Fibroblast of villous mesenchyme (primary cell): Measurements from ENCODE around the gene ZNF208. TPM values are rescaled to one million over a fixed set of nuclear protein-coding genes. Genes with fewer than 3 reads are reported as not detected.
"Not testable (repeated sequence)": the region's sequence is repeated elsewhere in the genome, so short reads cannot be mapped to it uniquely, and the experiment has no call there.

Experiments
- DNase-seq: peaks from one replicate; pipeline ENCODE4 v3.0.0-alpha.2; 2010; ENCODE audit warnings: low read depth
- H3K4me3 ChIP-seq: 2 replicates; pipeline ENCODE4 v1.5.1; 2011; ENCODE audit warnings: low read depth, mild to moderate bottlenecking, low read length
- total RNA-seq: library from RNA; depleted of rRNA; stranded (reverse); fragments of >200 nt; gene quantifications from 2 replicates; pipeline ENCODE4 v1.2.3, GENCODE V29; 2012
- TF ChIP-seq, protein P1 (sequence below): IDR thresholded peaks from 2 replicates; pipeline ENCODE4 v1.5.1; 2012; ENCODE audit warnings: low read depth, mild to moderate bottlenecking, low read length; ENCODE audit not compliant: insufficient read depth

ZNF208 gene
- total RNA-seq = under 0.01 TPM in 2 replicates

DNA sequence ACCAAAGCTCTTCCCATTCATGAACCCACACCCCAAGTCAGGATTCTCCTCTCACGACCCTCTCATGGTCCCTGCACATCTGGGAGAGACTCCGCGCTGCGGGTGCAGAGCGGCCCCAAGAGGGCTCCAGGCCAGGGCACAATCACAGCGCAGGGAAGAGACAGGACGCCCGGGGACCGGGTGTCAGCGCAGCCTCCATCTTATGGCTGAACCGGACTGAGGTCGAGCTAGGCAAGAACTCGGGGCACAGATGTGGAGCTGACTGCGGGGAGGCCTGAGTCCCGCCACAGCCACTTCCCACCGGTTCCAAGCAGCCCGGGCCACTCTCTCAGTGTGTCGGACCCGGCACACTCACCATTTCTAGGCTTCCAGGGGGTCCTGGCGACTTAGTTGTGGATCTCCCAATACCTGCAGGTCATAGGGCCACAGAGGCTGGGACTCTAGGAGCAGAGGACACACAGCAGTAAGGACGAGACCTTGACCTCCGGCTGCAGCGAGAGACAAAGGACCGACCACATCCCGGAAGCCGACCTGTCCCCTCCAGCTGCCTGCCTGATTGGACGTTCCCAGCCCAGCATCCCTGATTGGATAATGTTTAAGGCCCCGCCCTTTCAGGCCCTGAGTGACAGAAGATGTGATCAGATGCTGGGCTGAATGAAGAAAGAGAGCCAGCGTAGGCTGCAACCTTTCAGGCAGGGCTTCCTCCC, at the start of gene ZNF208:
Gene ZNF208 (minus strand): TSS at position 507 of the 707 bp plus-strand sequence. CDS start 149 bp downstream, at position 358.
- not testable (repeated sequence) for H3K4me3 ChIP-seq, DNase-seq

DNA sequence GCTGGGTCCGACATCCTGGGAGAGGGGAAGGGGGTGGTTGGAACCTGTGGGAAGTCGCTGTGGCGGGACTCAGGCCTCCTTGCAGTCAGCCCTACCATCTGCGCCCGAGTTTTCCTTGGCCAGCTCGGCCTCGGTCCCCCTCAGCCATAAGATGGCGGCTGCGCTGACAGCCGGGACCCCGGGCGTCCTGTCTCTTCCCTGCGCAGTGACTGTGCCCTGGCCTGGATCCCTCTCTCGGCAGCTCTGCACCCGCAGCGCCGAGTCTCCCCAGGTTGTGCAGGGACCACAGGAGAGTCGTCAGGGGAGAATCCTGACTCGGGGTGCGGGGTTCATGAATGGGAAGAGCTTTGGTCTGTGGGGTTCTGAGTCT, 41.9 kb upstream of the ZNF208 start:
- H3K4me3 ChIP-seq = peak overlapping the region; percentile 72
- TF ChIP-seq, protein P1, sequence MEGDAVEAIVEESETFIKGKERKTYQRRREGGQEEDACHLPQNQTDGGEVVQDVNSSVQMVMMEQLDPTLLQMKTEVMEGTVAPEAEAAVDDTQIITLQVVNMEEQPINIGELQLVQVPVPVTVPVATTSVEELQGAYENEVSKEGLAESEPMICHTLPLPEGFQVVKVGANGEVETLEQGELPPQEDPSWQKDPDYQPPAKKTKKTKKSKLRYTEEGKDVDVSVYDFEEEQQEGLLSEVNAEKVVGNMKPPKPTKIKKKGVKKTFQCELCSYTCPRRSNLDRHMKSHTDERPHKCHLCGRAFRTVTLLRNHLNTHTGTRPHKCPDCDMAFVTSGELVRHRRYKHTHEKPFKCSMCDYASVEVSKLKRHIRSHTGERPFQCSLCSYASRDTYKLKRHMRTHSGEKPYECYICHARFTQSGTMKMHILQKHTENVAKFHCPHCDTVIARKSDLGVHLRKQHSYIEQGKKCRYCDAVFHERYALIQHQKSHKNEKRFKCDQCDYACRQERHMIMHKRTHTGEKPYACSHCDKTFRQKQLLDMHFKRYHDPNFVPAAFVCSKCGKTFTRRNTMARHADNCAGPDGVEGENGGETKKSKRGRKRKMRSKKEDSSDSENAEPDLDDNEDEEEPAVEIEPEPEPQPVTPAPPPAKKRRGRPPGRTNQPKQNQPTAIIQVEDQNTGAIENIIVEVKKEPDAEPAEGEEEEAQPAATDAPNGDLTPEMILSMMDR = no peak
- no peak for DNase-seq

DNA sequence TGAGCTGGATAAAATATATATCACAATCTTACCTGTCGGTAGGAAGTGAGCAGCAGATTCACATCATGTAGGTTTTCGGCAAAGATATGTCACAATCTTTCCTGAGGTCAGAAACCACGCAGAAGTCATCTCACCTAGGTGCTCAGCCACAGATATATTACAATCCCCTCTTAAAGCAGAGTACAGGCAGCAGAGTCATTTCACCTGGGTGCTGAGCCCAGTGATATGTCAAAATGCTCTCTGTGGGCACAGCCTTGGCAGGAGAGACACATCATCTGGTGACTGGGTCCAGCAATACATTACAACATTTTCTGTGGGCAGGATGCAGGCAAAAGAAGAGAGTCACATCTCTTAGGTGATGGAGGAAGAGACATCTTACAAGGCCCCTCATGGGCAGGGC, 30.4 kb upstream of the ZNF208 start:
- not testable (repeated sequence) for DNase-seq, H3K4me3 ChIP-seq

DNA sequence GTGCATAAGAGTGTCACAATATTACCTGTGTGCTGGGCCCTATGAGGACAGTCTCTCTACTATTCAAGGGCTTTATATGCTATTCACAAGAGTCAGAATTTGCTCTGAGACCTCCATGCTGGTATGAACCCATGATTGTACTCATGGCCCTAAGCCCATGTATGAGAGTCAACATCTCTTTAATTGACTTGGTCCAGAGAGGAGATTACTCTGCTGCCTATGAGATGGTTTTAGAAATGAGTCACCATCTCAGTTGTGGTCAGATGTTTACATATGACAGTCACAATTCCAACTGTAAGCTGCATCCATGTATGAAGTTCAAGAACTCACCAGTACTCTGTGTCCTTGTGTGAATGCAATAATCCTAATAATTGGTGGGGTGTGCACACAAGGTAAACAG, 19.9 kb upstream of the ZNF208 start:
- DNase-seq = no peak
- H3K4me3 ChIP-seq = no peak overlapping the region
- TF ChIP-seq, protein P1 = no peak

DNA sequence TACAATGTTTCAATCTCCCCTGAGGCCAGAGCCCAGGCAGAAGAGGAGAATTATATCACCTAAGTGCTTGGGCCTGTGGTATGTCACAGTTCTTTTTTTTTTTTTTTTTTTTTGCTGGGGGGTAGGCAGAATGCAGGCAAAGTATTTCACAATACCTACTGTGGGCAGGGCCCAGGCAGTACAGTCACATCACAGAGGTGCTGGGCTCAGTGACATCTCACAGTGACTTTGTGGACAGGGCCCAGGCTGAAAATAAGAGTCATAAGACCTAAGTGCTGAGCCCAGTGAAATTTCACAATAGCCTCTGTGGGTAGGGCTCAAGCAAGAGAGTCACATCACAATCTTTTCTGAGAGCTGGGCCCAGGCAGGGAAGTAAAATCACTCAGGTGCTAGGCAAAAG, 15.9 kb upstream of the ZNF208 start:
- TF ChIP-seq, protein P1 = no peak
- H3K4me3 ChIP-seq = no peak overlapping the region
- no peak for DNase-seq

DNA sequence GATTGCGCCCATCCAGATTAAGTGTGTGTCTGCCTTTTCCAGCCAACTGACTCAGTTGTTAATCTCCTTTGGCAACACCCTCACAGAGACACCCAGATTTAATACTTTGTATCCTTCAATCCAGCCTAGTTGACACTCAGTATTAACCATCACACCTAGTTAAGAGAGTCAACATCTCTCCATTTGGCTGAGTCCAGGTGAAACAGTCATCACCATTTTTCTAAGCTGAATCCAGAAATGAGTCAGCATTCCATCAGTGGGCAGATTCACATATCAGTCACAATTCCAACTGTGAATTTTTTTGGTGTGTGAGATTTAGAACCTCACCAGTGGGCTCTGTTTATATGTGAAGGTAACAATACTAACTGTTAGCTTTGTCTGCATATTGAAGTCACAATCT, 14.8 kb upstream of the ZNF208 start:
- DNase-seq, H3K4me3 ChIP-seq: not testable (repeated sequence)

DNA sequence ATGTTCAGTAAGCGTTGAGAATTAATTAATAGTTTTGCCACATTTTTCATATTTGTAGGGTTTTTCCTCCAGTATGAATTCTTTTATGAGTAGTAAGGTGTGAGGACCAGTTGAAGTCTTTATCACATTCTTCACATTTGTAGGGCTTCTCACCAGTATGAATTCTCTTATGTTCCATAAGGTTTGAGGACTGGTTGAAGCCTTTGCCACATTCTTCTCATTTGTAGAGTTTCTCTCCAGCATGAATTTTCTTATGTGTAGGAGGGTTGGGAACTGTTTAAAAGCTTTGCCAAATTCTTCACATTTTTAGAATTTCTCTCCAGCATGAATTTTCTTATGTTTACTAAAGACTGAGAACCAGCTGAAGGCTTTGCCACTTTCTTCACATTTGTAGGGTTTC, 40.3 kb downstream of the ZNF208 start:
- H3K4me3 ChIP-seq = no peak overlapping the region
- DNase-seq = no peak
- TF ChIP-seq, protein P1 = no peak

DNA sequence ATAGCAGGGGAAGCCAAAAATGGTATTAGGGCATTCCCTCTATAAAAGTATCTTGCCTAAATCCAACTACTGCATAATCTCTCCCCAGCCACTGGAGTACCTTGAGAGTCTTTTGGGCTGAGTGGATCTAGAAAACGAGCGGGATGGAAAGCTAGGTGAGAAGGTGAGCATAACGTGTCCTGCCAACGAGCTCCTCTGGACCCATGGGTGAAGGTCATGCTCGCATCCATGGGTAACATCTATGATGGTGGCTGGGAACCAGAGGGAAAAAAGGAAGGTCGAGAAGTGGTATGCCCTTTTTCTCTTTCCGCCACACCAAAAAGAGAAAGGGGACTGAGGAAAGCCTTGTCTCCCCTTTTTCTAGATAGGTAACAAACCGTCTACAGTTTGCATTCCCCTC, 63.0 kb downstream of the ZNF208 start:
- TF ChIP-seq, protein P1 = no peak
- DNase-seq = peak; percentile 11
- H3K4me3 ChIP-seq = no peak overlapping the region
